SK-N-SH treated with all-trans-retinoic acid at 6 μM for 48 hours (cell line): Measurements from ENCODE around the gene SLC35F3.

Experiments used
- ATAC-seq: fragments of 200-7000 bp; cut with Tn5 transposase; 3 replicates; pipeline ENCODE4 v1.9.1; 2020; ENCODE audit warnings: mild to moderate bottlenecking, moderate library complexity
- ARNTL ChIP-seq: fragments of 450-650 bp; formaldehyde crosslinking; IDR thresholded peaks from 2 replicates; pipeline ENCODE4 v1.5.0; 2020; ENCODE audit warnings: low read depth, mild to moderate bottlenecking, moderate library complexity, borderline replicate concordance
- BACH2 ChIP-seq: fragments of 250-450 bp; sonication (Bioruptor Pico); IDR thresholded peaks from 2 replicates; pipeline ENCODE4 v1.9.0; 2021; ENCODE audit warnings: mild to moderate bottlenecking, borderline replicate concordance
- CREB5 ChIP-seq: fragments of 250-450 bp; sonication (Bioruptor Pico); IDR thresholded peaks from 2 replicates; pipeline ENCODE4 v1.5.1; 2020; ENCODE audit warnings: low read depth, mild to moderate bottlenecking, moderate library complexity
- CSDC2 ChIP-seq: fragments of 250-450 bp; sonication (Bioruptor Pico); IDR thresholded peaks from 2 replicates; pipeline ENCODE4 v1.5.0; 2020; ENCODE audit warnings: mild to moderate bottlenecking, moderate library complexity
- CSRNP3 ChIP-seq: fragments of 250-450 bp; sonication (Bioruptor Pico); IDR thresholded peaks from 2 replicates; pipeline ENCODE4 v1.5.1; 2021; ENCODE audit warnings: mild to moderate bottlenecking, moderate library complexity
- ESRRG ChIP-seq: fragments of 250-450 bp; sonication (Bioruptor Pico); IDR thresholded peaks from 2 replicates; pipeline ENCODE4 v1.6.1; 2021; ENCODE audit warnings: mild to moderate bottlenecking
- GLIS3 ChIP-seq: fragments of 250-450 bp; sonication (Bioruptor Pico); IDR thresholded peaks from 2 replicates; pipeline ENCODE4 v1.5.0; 2020; ENCODE audit warnings: mild to moderate bottlenecking, moderate library complexity
- ISL1 ChIP-seq: fragments of 250-450 bp; sonication (Bioruptor Pico); IDR thresholded peaks from 2 replicates; pipeline ENCODE4 v2.1.2; 2022; ENCODE audit warnings: mild to moderate bottlenecking, moderate library complexity
- OSR1 ChIP-seq: fragments of 250-450 bp; sonication (Bioruptor Pico); IDR thresholded peaks from 2 replicates; pipeline ENCODE4 v1.8.0; 2022; ENCODE audit warnings: moderate library complexity, mild to moderate bottlenecking, inconsistent platforms
- PPARA ChIP-seq: fragments of 250-450 bp; sonication (Bioruptor Pico); IDR thresholded peaks from 2 replicates; pipeline ENCODE4 v1.5.0; 2020; ENCODE audit warnings: mild to moderate bottlenecking, borderline replicate concordance
- RARB ChIP-seq: fragments of 250-450 bp; sonication (Bioruptor Pico); IDR thresholded peaks from 2 replicates; pipeline ENCODE4 v1.8.0; 2021; ENCODE audit warnings: mild to moderate bottlenecking, moderate library complexity
- SNAI2 ChIP-seq: fragments of 250-450 bp; sonication (Bioruptor Pico); IDR thresholded peaks from 2 replicates; pipeline ENCODE4 v1.5.0; 2020; ENCODE audit warnings: mild to moderate bottlenecking, moderate library complexity
- TCF4 ChIP-seq: fragments of 250-450 bp; sonication (Bioruptor Pico); IDR thresholded peaks from 2 replicates; pipeline ENCODE4 v1.8.0; 2021; ENCODE audit warnings: mild to moderate bottlenecking, moderate library complexity, borderline replicate concordance
- TOX ChIP-seq: fragments of 250-450 bp; sonication (Bioruptor Pico); IDR thresholded peaks from 2 replicates; pipeline ENCODE4 v1.8.0; 2021; ENCODE audit warnings: mild to moderate bottlenecking, moderate library complexity, borderline replicate concordance
- ZC3H10 ChIP-seq: fragments of 250-450 bp; sonication (Bioruptor Pico); IDR thresholded peaks from 2 replicates; pipeline ENCODE4 v1.5.1; 2021; ENCODE audit warnings: mild to moderate bottlenecking, moderate library complexity
- ZFP3 ChIP-seq: fragments of 250-450 bp; sonication (Bioruptor Pico); IDR thresholded peaks from 2 replicates; pipeline ENCODE4 v1.5.0; 2020; ENCODE audit warnings: mild to moderate bottlenecking, moderate library complexity
- ZFP30 ChIP-seq: fragments of 450-650 bp; formaldehyde crosslinking; IDR thresholded peaks from 2 replicates; pipeline ENCODE4 v1.5.0; 2022; ENCODE audit warnings: mild to moderate bottlenecking, moderate library complexity
- ZNF565 ChIP-seq: fragments of 450-650 bp; formaldehyde crosslinking; conservative IDR thresholded peaks from 2 replicates; pipeline ENCODE4 v1.5.0; 2020; ENCODE audit warnings: low read depth, mild to moderate bottlenecking, moderate library complexity
- ZNF70 ChIP-seq: fragments of 450-650 bp; formaldehyde crosslinking; IDR thresholded peaks from 2 replicates; pipeline ENCODE4 v1.5.0; 2020; ENCODE audit warnings: mild to moderate bottlenecking, moderate library complexity
- ZNF8 ChIP-seq: fragments of 450-650 bp; formaldehyde crosslinking; IDR thresholded peaks from 2 replicates; pipeline ENCODE4 v1.5.0; 2020; ENCODE audit warnings: mild to moderate bottlenecking, moderate library complexity
- TF ChIP-seq, protein P1 (sequence below): fragments of 250-450 bp; sonication (Bioruptor Pico); IDR thresholded peaks from 2 replicates; pipeline ENCODE4 v1.8.0; 2020; ENCODE audit warnings: mild to moderate bottlenecking, moderate library complexity, borderline replicate concordance
- TF ChIP-seq, protein P2 (sequence below): fragments of 250-450 bp; sonication (Bioruptor Pico); IDR thresholded peaks from 2 replicates; pipeline ENCODE4 v1.8.0; 2021; ENCODE audit warnings: low read depth, mild to moderate bottlenecking, moderate library complexity, borderline replicate concordance

The SLC35F3 gene

GRCh38 chr1:234199476-234200127 is 295.1 kb downstream of the SLC35F3 start:
- ATAC-seq: no peak
- TF ChIP-seq ISL1 (CRISPR knock-in tag): no peak
- TF ChIP-seq BACH2 (CRISPR knock-in tag): no peak
- TF ChIP-seq PPARA (CRISPR knock-in tag): no peak
- no peak for TF ChIP-seq ZNF565
- TF ChIP-seq ZC3H10 (CRISPR knock-in tag): no peak
- TF ChIP-seq GLIS3 (CRISPR knock-in tag): no peak
- no peak for TF ChIP-seq RARB (CRISPR knock-in tag)
- no peak for TF ChIP-seq CSRNP3 (CRISPR knock-in tag)
- no peak for TF ChIP-seq SNAI2 (CRISPR knock-in tag)
- TF ChIP-seq ZFP3: no peak
- TF ChIP-seq TCF4 (CRISPR knock-in tag): no peak

GRCh38 chr1:234200566-234200965 is 296.1 kb downstream of the SLC35F3 start:
- TF ChIP-seq CSDC2 (no peak), CSRNP3 (CRISPR knock-in tag) (no peak), ZNF8 (CRISPR knock-in tag) (no peak), BACH2 (CRISPR knock-in tag) (no peak), PPARA (CRISPR knock-in tag) (no peak), TCF4 (CRISPR knock-in tag) (no peak), ZFP3 (no peak), CREB5 (CRISPR knock-in tag) (no peak), OSR1 (CRISPR knock-in tag) (no peak), RARB (CRISPR knock-in tag) (no peak), ZFP30 (CRISPR knock-in tag) (no peak), SNAI2 (CRISPR knock-in tag) (no peak), ESRRG (CRISPR knock-in tag) (no peak), ZNF565 (no peak), ZC3H10 (CRISPR knock-in tag) (no peak), GLIS3 (CRISPR knock-in tag) (no peak), ARNTL (no peak), ZNF70 (no peak)
- TF ChIP-seq, protein P1, sequence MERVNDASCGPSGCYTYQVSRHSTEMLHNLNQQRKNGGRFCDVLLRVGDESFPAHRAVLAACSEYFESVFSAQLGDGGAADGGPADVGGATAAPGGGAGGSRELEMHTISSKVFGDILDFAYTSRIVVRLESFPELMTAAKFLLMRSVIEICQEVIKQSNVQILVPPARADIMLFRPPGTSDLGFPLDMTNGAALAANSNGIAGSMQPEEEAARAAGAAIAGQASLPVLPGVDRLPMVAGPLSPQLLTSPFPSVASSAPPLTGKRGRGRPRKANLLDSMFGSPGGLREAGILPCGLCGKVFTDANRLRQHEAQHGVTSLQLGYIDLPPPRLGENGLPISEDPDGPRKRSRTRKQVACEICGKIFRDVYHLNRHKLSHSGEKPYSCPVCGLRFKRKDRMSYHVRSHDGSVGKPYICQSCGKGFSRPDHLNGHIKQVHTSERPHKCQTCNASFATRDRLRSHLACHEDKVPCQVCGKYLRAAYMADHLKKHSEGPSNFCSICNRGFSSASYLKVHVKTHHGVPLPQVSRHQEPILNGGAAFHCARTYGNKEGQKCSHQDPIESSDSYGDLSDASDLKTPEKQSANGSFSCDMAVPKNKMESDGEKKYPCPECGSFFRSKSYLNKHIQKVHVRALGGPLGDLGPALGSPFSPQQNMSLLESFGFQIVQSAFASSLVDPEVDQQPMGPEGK (CRISPR knock-in tag): no peak
- TF ChIP-seq, protein P2, sequence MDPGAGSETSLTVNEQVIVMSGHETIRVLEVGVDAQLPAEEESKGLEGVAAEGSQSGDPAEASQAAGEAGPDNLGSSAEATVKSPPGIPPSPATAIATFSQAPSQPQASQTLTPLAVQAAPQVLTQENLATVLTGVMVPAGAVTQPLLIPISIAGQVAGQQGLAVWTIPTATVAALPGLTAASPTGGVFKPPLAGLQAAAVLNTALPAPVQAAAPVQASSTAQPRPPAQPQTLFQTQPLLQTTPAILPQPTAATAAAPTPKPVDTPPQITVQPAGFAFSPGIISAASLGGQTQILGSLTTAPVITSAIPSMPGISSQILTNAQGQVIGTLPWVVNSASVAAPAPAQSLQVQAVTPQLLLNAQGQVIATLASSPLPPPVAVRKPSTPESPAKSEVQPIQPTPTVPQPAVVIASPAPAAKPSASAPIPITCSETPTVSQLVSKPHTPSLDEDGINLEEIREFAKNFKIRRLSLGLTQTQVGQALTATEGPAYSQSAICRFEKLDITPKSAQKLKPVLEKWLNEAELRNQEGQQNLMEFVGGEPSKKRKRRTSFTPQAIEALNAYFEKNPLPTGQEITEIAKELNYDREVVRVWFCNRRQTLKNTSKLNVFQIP (CRISPR knock-in tag): no peak
- ATAC-seq: no peak

DNA sequence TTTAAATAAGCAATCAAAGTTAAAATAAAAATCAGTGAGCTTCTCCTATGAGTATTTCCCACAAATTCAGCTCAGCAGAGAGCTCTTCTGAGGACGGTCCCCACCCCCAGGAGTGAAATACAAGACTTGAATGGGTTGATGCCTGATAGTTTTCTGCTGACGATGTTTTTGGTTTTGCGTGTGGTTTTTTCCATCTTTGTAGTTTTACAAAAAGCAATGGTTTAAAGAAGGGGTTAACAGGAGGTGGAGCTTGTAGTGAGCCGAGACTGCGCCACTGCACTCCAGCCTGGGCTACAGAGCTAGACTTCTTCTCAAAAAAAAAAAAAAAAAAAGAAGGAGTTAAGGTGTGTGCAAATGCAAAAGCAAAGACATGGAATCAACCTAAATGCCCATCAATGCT is 297.1 kb downstream of the SLC35F3 start:
- ATAC-seq: no peak
- TF ChIP-seq GLIS3 (CRISPR knock-in tag): no peak
- no peak for TF ChIP-seq CSRNP3 (CRISPR knock-in tag)
- no peak for TF ChIP-seq CSDC2
- TF ChIP-seq ZFP30 (CRISPR knock-in tag): no peak
- no peak for TF ChIP-seq ZFP3
- no peak for TF ChIP-seq ARNTL
- no peak for TF ChIP-seq SNAI2 (CRISPR knock-in tag)
- no peak for TF ChIP-seq TOX
- TF ChIP-seq, protein P1 (CRISPR knock-in tag): no peak
- TF ChIP-seq ZNF70: no peak
- TF ChIP-seq ZNF565: no peak
- no peak for TF ChIP-seq TCF4 (CRISPR knock-in tag)
- no peak for TF ChIP-seq ISL1 (CRISPR knock-in tag)
- no peak for TF ChIP-seq BACH2 (CRISPR knock-in tag)
